Heart right ventricle (tissue), 16 donors: Measurements from ENCODE around the gene EIPR1. TPM values are rescaled to one million over a fixed set of nuclear protein-coding genes. Genes with fewer than 3 reads are reported as not detected.

Source experiments
- ATAC-seq, 8 donors: fragments of 200-7000 bp; cut with Tn5 transposase; one replicate each; pipeline ENCODE4 v1.9.1; 2020; ENCODE audit warnings: mild to moderate bottlenecking in 8 of 8, moderate library complexity in 8 of 8, moderate number of reproducible peaks in 1 of 8
- DNase-seq, 2 donors: peaks; one replicate each; pipeline ENCODE4 v3.0.0-alpha.2; 2020
- H3K27ac ChIP-seq, 10 donors: fragments of 200-600 bp; sonication (generic) in 2 of 10; one replicate each; pipeline versions ENCODE4 v1.5.0 to v1.8.0; 2020 to 2022; ENCODE audit warnings: mild to moderate bottlenecking in 3 of 10
- H3K27me3 ChIP-seq, 7 donors: fragments of 200-600 bp; one replicate each; pipeline ENCODE4 v1.8.0; 2021 to 2022; ENCODE audit warnings: mild to moderate bottlenecking in 2 of 7
- H3K36me3 ChIP-seq, 9 donors: fragments of 200-600 bp; sonication (generic) in 1 of 9; one replicate each; pipeline versions ENCODE4 v1.5.0 to v1.8.0; 2020 to 2022; ENCODE audit warnings: mild to moderate bottlenecking in 2 of 9
- H3K4me1 ChIP-seq, 9 donors: fragments of 200-600 bp; sonication (generic) in 1 of 9; one replicate each; pipeline versions ENCODE4 v1.5.0 to v1.8.0; 2020 to 2022; ENCODE audit warnings: mild to moderate bottlenecking in 4 of 9
- H3K4me3 ChIP-seq, 10 donors: fragments of 200-600 bp; sonication (generic) in 2 of 10; one replicate each; pipeline versions ENCODE4 v1.5.0 to v1.8.0; 2020 to 2022; ENCODE audit warnings: mild to moderate bottlenecking in 7 of 10, moderate library complexity in 2 of 10
- H3K9me3 ChIP-seq, 11 donors: fragments of 200-600 bp in 10 of 11; sonication (generic) in 2 of 11; one replicate each; pipeline versions ENCODE4 v1.5.0 to v1.8.0; 2013 to 2022; ENCODE audit warnings: mild to moderate bottlenecking in 2 of 11, control low read depth in 1 of 11, moderate library complexity in 1 of 11
- CTCF ChIP-seq, 9 donors: fragments of 200-600 bp; sonication (generic) in 2 of 9; IDR thresholded peaks; one replicate each; pipeline versions ENCODE4 v1.5.0 to v1.8.0; 2021 to 2022; ENCODE audit warnings: antibody characterized with exemption in 9 of 9, mild to moderate bottlenecking in 5 of 9, moderate library complexity in 1 of 9
- WGBS, 2 donors: extraction: QIAGEN DNeasy Blood & Tissue Kit; methylation state at CpG; one replicate each; pipeline ENCODE4 v1.1.7; 2013; ENCODE audit warnings: inconsistent platforms in 1 of 2; 5-methylcytosine and 5-hydroxymethylcytosine counted together
- intact Hi-C, 10 donors: fragments of 100-400 bp; cut with DNase I; formaldehyde crosslinking; loops; one replicate each; pipeline versions ENCODE4 v1.11.1 to v1.14.2; 2022
- polyA plus RNA-seq, 2 donors: library from polyadenylated mRNA; stranded (reverse); fragments of 200-250 nt; gene quantifications; one replicate each; pipeline ENCODE4 v1.2.3, GENCODE V29; 2013
- total RNA-seq, 10 donors: library from RNA; stranded (reverse); fragmentation: NEBNext Ultra II Directional in 3 of 10; extraction: Animal tissue kit (Norgen Biotek cat#: 25700) in 3 of 10; gene quantifications; one replicate each; pipeline versions ENCODE4 v1.2.1 to v1.2.4, GENCODE V29; 2021 to 2023
- donor health status: Arrhythmogenic right ventricular cardiomyopathy.
- donor health status: ischemic (EF 13 %, LVEDD 7.1; RV severe dilation, severe dysfunction).
- donor health status: healthy with polysubstance abuse.
- donor health status: DM: no; HTN: yes; CAD: no.
- donor health status: DM: no; HTN: no; CAD: no.
- donor health status: ischemic (EF 25% LVEDD 6.9; RV normal size, moderate dysfunction).
- donor health status: ischemic (EF 25% LVEDD 5.7; RV mildly dilated, moderate dysfunction).
- donor health status: healthy.
- donor health status: DM: yes; HTN: yes; CAD: no.
- donor health status: Ischemic cardiomyopathy.
- donor health status: ischemic (EF 35%, LVEDD 5.7; RV mildly dilated, moderate dysfunction).
- donor health status: nonischemic (EF 11% LVEDD 7.7; RV severe dilation, severe dysfunction).
- donor health status: DM: yes; HTN: yes; CAD: no.
- donor health status: PGD.
- donor health status: ischemic (EF 29% LVEDD 5.4; RV normal size, mild dysfunction).
- donor health status: nonischemic (EF 23%, LVEDD 6.1; RV moderate dilation, normal function).

The EIPR1 gene
- total and polyA plus RNA-seq, 12 donors, result 6.8 to 22.3 (median 12.0) TPM

- Histone ChIP-seq H3K4me3 (no peak overlapping the region), H3K36me3 (peaks cover 0 to 75% (median 15%) of the 10 kb centered on the region in 9 donors), H3K9me3 (no peaks in the 10 kb centered on the region), H3K27me3 (no peaks in the 10 kb centered on the region), H3K4me1 (peaks cover 4 to 61% (median 29%) of the 10 kb centered on the region in 9 donors), H3K27ac (peak overlapping the region in 4 of 10 donors; percentile 40 to 64 (median 46))
- no peak for TF ChIP-seq CTCF (IDR thresholded peaks at IDR 0.05)
- 80 to 81% methylated on average over 11 of the region's 11 CpGs for WGBS, 2 donors
- no peak for ATAC-seq
- intact Hi-C loops, result no loop called here
- DNase-seq, result no peak
Measured at GRCh38 chr2:3404349-3404894, 26.8 kb upstream of the EIPR1 start.

- TF ChIP-seq CTCF (IDR thresholded peaks at IDR 0.05), result no peak
- no peak for ATAC-seq
- Histone ChIP-seq H3K27me3 (no peaks in the 10 kb centered on the region), H3K27ac (peak overlapping the region in 2 of 10 donors; percentile 19 to 43), H3K4me1 (peaks cover 4 to 68% (median 35%) of the 10 kb centered on the region in 9 donors), H3K36me3 (peaks cover 0 to 73% (median 15%) of the 10 kb centered on the region in 9 donors), H3K9me3 (no peaks in the 10 kb centered on the region), H3K4me3 (no peak overlapping the region)
- intact Hi-C loops, result no loop called here
- WGBS, 2 donors, result 86 to 90% methylated on average over 11 of the region's 11 CpGs
- DNase-seq, result no peak
Measured at GRCh38 chr2:3403587-3404334, 26.1 kb upstream of the EIPR1 start.

GRCh38 chr2:3399829-3400228, 22.2 kb upstream of the EIPR1 start:
- Histone ChIP-seq H3K36me3 (peaks cover 0 to 82% (median 15%) of the 10 kb centered on the region in 9 donors), H3K27me3 (no peaks in the 10 kb centered on the region), H3K9me3 (peaks cover 0 to 26% (median 20%) of the 10 kb centered on the region in 11 donors), H3K27ac (peak overlapping the region in 6 of 10 donors; percentile 6 to 74 (median 40)), H3K4me3 (no peak overlapping the region), H3K4me1 (peaks cover 3 to 39% (median 23%) of the 10 kb centered on the region in 9 donors)
- 5 to 16% methylated on average over 9 of the region's 9 CpGs for WGBS, 2 donors
- no peak for TF ChIP-seq CTCF (IDR thresholded peaks at IDR 0.05)
- intact Hi-C loops, result no loop called here
- DNase-seq, result peak; percentile 71 to 77
- peak; percentile 89 to 98 (median 94) for ATAC-seq

- Histone ChIP-seq H3K9me3 (peaks cover 0 to 26% (median 20%) of the 10 kb centered on the region in 11 donors), H3K36me3 (peaks cover 0 to 83% (median 15%) of the 10 kb centered on the region in 9 donors), H3K4me3 (no peak overlapping the region), H3K4me1 (peaks cover 3 to 34% (median 23%) of the 10 kb centered on the region in 9 donors), H3K27me3 (no peaks in the 10 kb centered on the region), H3K27ac (peak overlapping the region in 6 of 10 donors; percentile 6 to 74 (median 40))
- peak in 1 of 8 donors; percentile 6 for ATAC-seq
- intact Hi-C loops, result no loop called here
- no peak for TF ChIP-seq CTCF (IDR thresholded peaks at IDR 0.05)
- DNase-seq, result no peak
- WGBS, 2 donors, result 34 to 37% methylated on average over 3 of the region's 3 CpGs
Measured at GRCh38 chr2:3399381-3399780, 21.8 kb upstream of the EIPR1 start.
